Small intestine (tissue), 16 donors: ENCODE data around the gene FIG4. TPM values are rescaled to one million over a fixed set of nuclear protein-coding genes. Genes with fewer than 3 reads are reported as not detected.
A peak's percentile ranks its signal among the peaks of the same experiment; 100 is the strongest.

ENCODE experiments used
- DNase-seq, 2 donors: peaks; one replicate each; pipeline versions ENCODE4 v3.0.0 to v3.0.0-alpha.2; 2013
- FAIRE-seq: peaks from 2 replicates; lab custom pipeline; 2012; peaks lifted over from hg19 to GRCh38; lab: Jason Lieb, UNC
- H3K27ac ChIP-seq, 3 donors: one replicate each; pipeline ENCODE4 v1.5.1; 2013; ENCODE audit warnings: low read length in 2 of 3, mild to moderate bottlenecking in 2 of 3, control low read depth in 1 of 3, inconsistent platforms in 1 of 3, low read depth in 1 of 3, moderate library complexity in 1 of 3
- H3K27me3 ChIP-seq, 3 donors: one replicate each; pipeline ENCODE4 v1.6.1; 2013; ENCODE audit warnings: low read length in 3 of 3, inconsistent platforms in 1 of 3; ENCODE audit not compliant: control insufficient read depth in 3 of 3, insufficient read depth in 3 of 3
- H3K36me3 ChIP-seq, 3 donors: one replicate each; pipeline ENCODE4 v1.6.1; 2013; ENCODE audit warnings: low read length in 3 of 3, inconsistent platforms in 1 of 3, low read depth in 1 of 3, mild to moderate bottlenecking in 1 of 3, moderate library complexity in 1 of 3; ENCODE audit not compliant: control insufficient read depth in 3 of 3, insufficient read depth in 2 of 3
- H3K4me1 ChIP-seq, 3 donors: one replicate each; pipeline ENCODE4 v1.6.1; 2013; ENCODE audit warnings: low read length in 2 of 3, inconsistent platforms in 1 of 3, low read depth in 1 of 3, mild to moderate bottlenecking in 1 of 3, moderate library complexity in 1 of 3; ENCODE audit not compliant: control insufficient read depth in 3 of 3, insufficient read depth in 2 of 3
- H3K4me3 ChIP-seq, 3 donors: one replicate each; pipeline ENCODE4 v1.5.1; 2013; ENCODE audit warnings: low read length in 3 of 3, control low read depth in 1 of 3, inconsistent platforms in 1 of 3, low read depth in 1 of 3, mild to moderate bottlenecking in 1 of 3, moderate library complexity in 1 of 3
- H3K9me3 ChIP-seq, 2 donors: one replicate each; pipeline ENCODE4 v1.6.1; 2013; ENCODE audit warnings: low read depth in 1 of 2, low read length in 1 of 2; ENCODE audit not compliant: control insufficient read depth in 2 of 2, insufficient read depth in 1 of 2
- WGBS, 3 donors: extraction: QIAGEN DNeasy Blood & Tissue Kit; methylation state at CpG; one replicate each; pipeline ENCODE4 v1.1.7; 2013; 5-methylcytosine and 5-hydroxymethylcytosine counted together
- long read RNA-seq, 10 donors: transcript quantifications; one replicate each; lab custom pipeline, GENCODE V29; 2026
- polyA plus RNA-seq, 4 donors: library from polyadenylated mRNA; stranded (reverse) in 3 of 4; unstranded in 1 of 4; fragments of 200-250 nt in 3 of 4; fragments of 120-200 nt in 1 of 4; gene quantifications; one replicate each; pipeline versions ENCODE4 v1.2.1 to v1.2.3, GENCODE V29; 2013
- donor health status: healthy with polysubstance abuse.
- donor health status: control.
- donor health status: control.
- donor health status: Bipolar disorder and iron deficiency.
- donor health status: healthy.

FIG4 gene
- 10 to 100 TPM in 1 of 4 donors, 1 to 10 TPM in 3; 3.8 to 14.5 (median 6.3) TPM for polyA plus RNA-seq
- long read RNA-seq, donor 1, transcript FIG4-201 (23 exons, 3,011 nt) = major isoform, 6 of 23 reads
- long read RNA-seq, donor 1, partial matches to known transcripts = 17 of 23 reads
- long read RNA-seq, donor 1, other reads (novel, unspliced or antisense) = 0 of 23 reads
- long read RNA-seq, donor 2, partial matches to known transcripts = 0 of 1 reads
- long read RNA-seq, donor 2, other reads (novel, unspliced or antisense) = 0 of 1 reads
- long read RNA-seq, donor 3, partial matches to known transcripts = 9 of 9 reads
- long read RNA-seq, donor 3, other reads (novel, unspliced or antisense) = 0 of 9 reads
- long read RNA-seq, donor 4 = 0 reads
- long read RNA-seq, donor 5 = 0 reads
- long read RNA-seq, donor 6, partial matches to known transcripts = 11 of 14 reads
- long read RNA-seq, donor 6, other reads (novel, unspliced or antisense) = 0 of 14 reads
- long read RNA-seq, donor 7, partial matches to known transcripts = 14 of 17 reads
- long read RNA-seq, donor 7, other reads (novel, unspliced or antisense) = 0 of 17 reads
- long read RNA-seq, donor 8 = 0 reads
- long read RNA-seq, donor 9 = 0 reads
- long read RNA-seq, donor 10, partial matches to known transcripts = 10 of 13 reads
- long read RNA-seq, donor 10, other reads (novel, unspliced or antisense) = 0 of 13 reads

DNA sequence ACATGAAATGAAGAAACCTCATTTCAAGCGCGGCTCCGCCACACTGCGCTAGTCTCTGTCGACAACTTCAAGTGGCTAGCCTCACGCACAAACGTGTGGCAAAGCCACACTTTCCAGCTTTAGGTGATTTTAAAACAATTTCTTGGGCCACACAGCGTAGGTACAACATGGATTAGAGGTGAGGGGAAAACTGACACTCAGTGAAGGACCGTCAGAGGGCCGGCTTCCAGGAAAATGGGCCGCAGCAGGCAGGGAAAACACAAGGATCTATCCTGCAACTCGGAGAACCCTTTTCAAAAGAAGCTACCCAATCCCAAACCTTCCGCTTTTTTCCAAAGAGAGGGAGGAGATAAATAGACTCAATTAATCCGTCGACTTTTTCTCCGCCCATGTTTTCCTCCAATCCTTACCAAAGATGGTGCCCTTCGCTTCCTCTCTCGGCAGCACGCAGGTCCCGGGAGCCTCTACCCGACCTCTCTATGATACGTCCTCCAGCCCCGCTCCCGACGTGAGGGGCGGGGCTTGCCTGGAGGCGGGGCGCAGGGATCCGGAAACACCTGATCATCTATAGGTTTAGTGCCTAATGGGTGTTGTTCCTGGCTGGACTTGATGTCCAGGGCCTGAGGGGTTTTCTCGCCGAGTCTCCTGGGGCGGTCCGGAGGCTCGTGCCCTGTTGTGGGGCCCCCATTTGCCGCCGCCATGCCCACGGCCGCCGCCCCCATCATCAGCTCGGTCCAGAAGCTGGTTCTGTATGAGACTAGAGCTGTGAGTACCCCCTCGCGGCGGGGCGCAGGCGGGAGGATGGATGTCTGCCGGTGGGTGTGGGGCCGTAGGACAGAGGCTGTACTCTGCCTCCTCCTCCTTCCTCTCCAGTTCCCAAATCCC, at the start of gene FIG4, which contains the start of gene AK9:
TSS of gene FIG4 (plus strand) at position 560 of the 885 bp plus-strand sequence. CDS start at position 700, 140 bp downstream.
TSS of gene AK9 (minus strand) at position 466 of the 885 bp plus-strand sequence. CDS start 15,457 bp downstream, outside the sequence.
- Histone ChIP-seq H3K36me3 (no peaks in the 10 kb centered on the region), H3K9me3 (no peaks in the 10 kb centered on the region), H3K27ac (peak within 1 kb of the TSS; percentile 85 to 88 (median 86)), H3K4me3 (peak within 1 kb of the TSS; percentile 65 to 93 (median 67)), H3K27me3 (no peaks in the 10 kb centered on the region), H3K4me1 (no peaks in the 10 kb centered on the region)
- DNase-seq = peak; percentile 97
- FAIRE-seq = no peak
- WGBS, 3 donors = 0% methylated on average over 47 of the region's 47 CpGs

- no peak overlapping the region for H3K27ac ChIP-seq
- no peak for FAIRE-seq
- 80 to 93% (median 90%) methylated on average over 2 of the region's 2 CpGs for WGBS, 3 donors
- H3K4me3 ChIP-seq = no peak overlapping the region
- H3K4me1 ChIP-seq = no peaks in the 10 kb centered on the region
- H3K36me3 ChIP-seq = peaks cover 0 to 5% (median 0%) of the 10 kb centered on the region in 3 donors
- peaks cover 0 to 10% of the 10 kb centered on the region in 2 donors for H3K9me3 ChIP-seq
- no peak for DNase-seq
- no peaks in the 10 kb centered on the region for H3K27me3 ChIP-seq
Observed at GRCh38 chr6:109644131-109644530, 47.0 kb upstream of the FIG4 start.

GRCh38 chr6:109653264-109653663, 37.8 kb upstream of the FIG4 start:
- no peaks in the 10 kb centered on the region for H3K36me3 ChIP-seq
- H3K9me3 ChIP-seq = no peaks in the 10 kb centered on the region
- DNase-seq (no peak), FAIRE-seq (no peak)
- no peaks in the 10 kb centered on the region for H3K4me1 ChIP-seq
- H3K27ac ChIP-seq = no peak overlapping the region
- WGBS, 3 donors = 63 to 82% (median 70%) methylated on average over 5 of the region's 5 CpGs
- no peaks in the 10 kb centered on the region for H3K27me3 ChIP-seq
- H3K4me3 ChIP-seq = no peak overlapping the region

DNA sequence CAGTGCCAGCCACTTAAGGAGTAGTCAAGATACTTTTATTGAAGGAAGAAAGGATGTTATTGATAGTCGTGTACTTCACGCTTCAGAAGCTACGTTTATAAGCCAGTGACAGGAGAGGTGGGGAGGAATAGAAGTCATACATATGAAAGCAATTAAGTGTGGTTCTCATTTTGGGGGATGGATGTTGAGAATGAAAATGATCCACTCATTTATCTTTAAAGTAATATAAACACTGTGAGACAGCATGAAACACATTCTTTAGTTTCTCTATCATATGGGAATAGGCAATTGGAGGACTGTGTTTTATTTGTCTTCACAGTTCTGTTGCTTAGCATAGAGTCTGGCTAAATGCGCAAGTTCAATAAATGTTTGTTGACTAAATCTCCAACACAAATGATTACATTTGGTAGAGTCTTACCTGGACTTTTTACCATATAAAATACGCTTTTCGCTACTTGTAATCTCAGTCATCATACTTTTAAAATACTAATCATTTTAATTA, 35.3 kb upstream of the FIG4 start:
- Histone ChIP-seq H3K27me3 (no peaks in the 10 kb centered on the region), H3K4me1 (no peaks in the 10 kb centered on the region), H3K27ac (no peak overlapping the region), H3K9me3 (no peaks in the 10 kb centered on the region), H3K36me3 (no peaks in the 10 kb centered on the region), H3K4me3 (no peak overlapping the region)
- 85 to 96% (median 95%) methylated on average over 6 of the region's 6 CpGs for WGBS, 3 donors
- no peak for DNase-seq
- no peak for FAIRE-seq

GRCh38 chr6:109660526-109661320, 30.4 kb upstream of the FIG4 start:
- WGBS, 3 donors = 49 to 69% (median 55%) methylated on average over 1 of the region's 1 CpG
- Histone ChIP-seq H3K4me3 (no peak overlapping the region), H3K9me3 (no peaks in the 10 kb centered on the region), H3K36me3 (no peaks in the 10 kb centered on the region), H3K27ac (no peak overlapping the region), H3K4me1 (no peaks in the 10 kb centered on the region), H3K27me3 (no peaks in the 10 kb centered on the region)
- DNase-seq (no peak), FAIRE-seq (no peak)

DNA sequence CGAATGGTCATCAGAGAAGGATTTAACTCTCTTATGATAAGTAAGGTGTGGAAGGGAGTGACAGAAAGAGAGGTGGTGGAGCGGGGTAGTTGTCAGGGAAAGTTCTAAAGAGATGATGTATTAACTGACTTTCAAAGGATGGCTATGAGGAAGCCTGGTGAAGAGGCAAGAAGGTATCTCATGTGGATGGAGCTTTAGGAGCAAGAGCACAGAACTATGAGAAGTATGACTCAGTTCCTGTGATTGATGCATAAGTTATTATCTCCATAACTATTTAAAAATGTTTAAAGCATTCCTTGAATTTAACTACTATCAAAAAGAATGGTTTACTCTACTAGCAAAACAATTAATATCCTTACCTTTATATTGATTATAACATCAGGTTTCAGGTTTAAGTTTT, 28.9 kb upstream of the FIG4 start:
- no peaks in the 10 kb centered on the region for H3K27me3 ChIP-seq
- H3K4me3 ChIP-seq = no peak overlapping the region
- FAIRE-seq = no peak
- no peak for DNase-seq
- no peaks in the 10 kb centered on the region for H3K9me3 ChIP-seq
- no peak overlapping the region for H3K27ac ChIP-seq
- H3K36me3 ChIP-seq = no peaks in the 10 kb centered on the region
- H3K4me1 ChIP-seq = no peaks in the 10 kb centered on the region
- 91 to 93% (median 92%) methylated on average over 2 of the region's 2 CpGs for WGBS, 3 donors

GRCh38 chr6:109669811-109670210, 21.3 kb upstream of the FIG4 start:
- Histone ChIP-seq H3K9me3 (no peaks in the 10 kb centered on the region), H3K27ac (no peak overlapping the region), H3K36me3 (peaks cover 0 to 3% (median 2%) of the 10 kb centered on the region in 3 donors), H3K4me3 (no peak overlapping the region), H3K4me1 (no peaks in the 10 kb centered on the region), H3K27me3 (no peaks in the 10 kb centered on the region)
- FAIRE-seq = no peak
- 74 to 94% (median 86%) methylated on average over 4 of the region's 4 CpGs for WGBS, 3 donors
- no peak for DNase-seq
